IPS-NIHi7 (cell line): ENCODE measurements around the gene MLPH.
A peak's percentile ranks its signal among the peaks of the same experiment; 100 is the strongest.

Experiments
- DNase-seq: peaks from one replicate; pipeline ENCODE4 v3.0.0; 2012; ENCODE audit warnings: mixed read lengths; ENCODE audit errors: extremely low spot score

MLPH gene

GRCh38 chr2:237500681-237501424, 13.8 kb downstream of the MLPH start:
- peak; percentile 64 for DNase-seq

DNA sequence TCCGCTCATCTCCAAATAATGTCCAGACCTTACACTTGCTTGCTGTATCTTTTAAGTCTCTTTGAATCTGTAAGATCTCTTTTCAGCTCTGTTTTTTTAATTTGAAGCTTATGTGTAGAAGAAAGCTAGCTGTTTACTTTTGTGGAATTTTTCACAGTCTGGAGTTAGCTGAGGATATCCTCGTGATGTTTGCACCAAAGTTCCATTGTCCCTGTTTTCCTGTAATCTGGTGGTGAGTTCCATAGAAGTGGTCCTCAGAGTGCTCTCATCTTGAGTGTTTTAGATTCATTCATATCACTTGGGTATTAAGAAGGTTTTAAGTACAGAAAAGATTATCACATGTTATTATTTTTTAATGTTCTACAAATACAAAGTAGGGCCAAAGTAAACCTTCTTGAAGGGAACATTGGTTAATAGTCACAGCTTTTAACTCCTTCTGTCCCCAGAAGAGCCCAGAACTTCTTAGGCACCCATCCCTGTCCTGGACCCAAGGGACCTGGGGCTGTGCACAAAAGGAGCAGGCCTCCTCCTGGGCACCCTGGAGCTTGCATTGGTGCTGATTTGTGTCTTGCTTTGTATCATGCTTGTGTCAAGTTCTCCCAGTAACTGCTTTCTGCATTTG, 15.0 kb downstream of the MLPH start:
- no peak for DNase-seq

DNA sequence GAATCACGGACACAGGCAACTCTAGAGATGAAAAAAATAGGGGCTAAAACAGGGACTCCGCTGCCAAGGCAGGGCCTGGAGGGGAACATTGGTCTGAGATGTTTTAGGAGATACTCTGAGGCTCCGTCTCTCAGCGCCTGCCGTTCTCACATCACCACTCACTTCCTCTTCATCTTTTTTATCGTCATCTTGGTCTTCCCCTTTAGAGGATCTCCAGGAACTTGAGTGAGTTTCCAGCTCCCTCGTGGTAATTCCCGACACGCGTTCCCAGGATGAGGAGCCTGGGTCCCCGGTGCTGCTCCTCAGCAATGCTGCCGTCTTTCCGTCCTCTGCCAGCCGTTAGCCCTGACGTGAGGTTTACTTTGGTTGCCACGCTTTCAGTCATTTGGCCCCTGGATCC, 16.1 kb downstream of the MLPH start:
- DNase-seq = no peak

- DNase-seq = no peak
Observed at GRCh38 chr2:237505188-237505939, 18.3 kb downstream of the MLPH start.

- no peak for DNase-seq
Observed at GRCh38 chr2:237507512-237507911, 20.5 kb downstream of the MLPH start.

DNA sequence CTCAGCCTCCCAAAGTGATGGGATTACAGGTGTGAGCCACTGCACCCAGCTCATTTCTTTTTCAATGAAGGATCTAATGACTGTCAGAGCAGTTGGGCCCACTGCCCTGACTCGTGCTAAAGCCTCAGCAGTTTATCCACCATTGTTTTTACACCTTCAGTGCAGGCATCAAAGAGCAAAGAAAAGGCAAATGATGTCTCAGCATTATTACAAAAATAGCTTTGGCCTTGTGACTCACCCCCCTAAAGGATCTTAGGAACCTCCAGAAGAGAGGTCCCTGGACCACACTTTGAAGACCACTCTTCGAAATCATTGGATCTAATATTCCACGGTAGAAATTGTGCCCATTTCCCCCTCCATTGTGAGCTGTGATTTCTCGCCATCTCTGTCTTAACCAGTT, 21.3 kb downstream of the MLPH start:
- DNase-seq = no peak

DNA sequence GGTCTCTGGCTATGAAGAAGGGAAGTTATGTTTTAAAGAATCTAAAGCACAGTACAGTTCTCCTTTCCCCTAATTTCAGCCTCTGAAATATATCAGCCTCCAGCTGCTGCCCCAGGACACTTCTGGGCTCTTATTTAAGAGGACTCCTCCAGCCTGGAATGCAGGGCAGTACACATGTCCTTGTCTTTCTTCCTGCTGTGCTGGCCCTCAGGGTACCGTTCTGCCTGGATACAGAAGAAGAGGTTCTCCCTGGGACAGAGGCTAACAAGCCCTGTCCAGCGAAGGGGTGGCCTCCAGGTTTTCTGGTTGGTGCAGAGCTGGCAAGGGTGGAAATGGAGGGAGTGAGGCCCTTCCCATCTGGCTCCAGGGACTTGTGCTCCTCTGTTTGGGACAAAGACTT, 22.1 kb downstream of the MLPH start:
- no peak for DNase-seq

DNA sequence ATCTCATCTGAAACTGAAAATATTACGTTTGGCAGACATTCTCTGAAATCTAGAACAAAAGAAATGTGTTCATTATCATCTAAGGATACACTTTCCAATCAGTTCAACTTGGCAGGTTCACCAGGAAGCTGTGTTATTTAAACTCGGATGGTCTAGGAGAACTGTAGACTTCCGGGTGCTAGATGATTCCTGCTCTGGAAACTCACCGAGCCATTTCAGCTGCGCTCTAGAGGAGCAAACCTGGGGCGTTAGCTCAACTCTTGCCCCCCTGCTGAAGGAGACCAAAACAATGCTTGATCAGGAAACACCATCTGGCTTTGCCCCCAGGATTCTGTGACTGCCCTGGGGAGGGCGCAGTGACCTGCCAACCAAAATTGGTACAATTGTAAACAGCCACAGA, 22.9 kb downstream of the MLPH start:
- no peak for DNase-seq

DNA sequence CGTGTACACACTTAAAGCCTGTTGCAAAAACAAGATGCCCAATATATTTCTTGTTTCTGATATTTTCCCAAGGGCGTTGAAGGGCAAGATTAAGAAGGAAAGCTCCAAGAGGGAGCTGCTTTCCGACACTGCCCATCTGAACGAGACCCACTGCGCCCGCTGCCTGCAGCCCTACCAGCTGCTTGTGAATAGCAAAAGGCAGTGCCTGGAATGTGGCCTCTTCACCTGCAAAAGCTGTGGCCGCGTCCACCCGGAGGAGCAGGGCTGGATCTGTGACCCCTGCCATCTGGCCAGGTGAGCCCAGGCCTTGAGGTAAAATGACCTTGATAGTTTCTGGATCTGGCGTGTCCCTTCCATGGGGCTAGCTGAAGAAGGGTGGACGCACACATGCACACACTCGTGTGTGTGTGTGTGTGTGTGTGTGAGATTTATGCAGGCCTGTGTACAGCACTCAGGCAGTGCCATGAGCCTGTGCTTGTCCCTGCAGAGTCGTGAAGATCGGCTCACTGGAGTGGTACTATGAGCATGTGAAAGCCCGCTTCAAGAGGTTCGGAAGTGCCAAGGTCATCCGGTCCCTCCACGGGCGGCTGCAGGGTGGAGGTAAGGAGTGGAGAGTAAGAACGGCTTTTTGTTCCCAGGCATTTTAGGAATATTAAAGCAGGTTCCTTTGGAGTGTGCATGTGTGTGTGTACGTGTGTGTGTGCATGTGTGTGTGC, 23.6 kb downstream of the MLPH start:
- DNase-seq = no peak

DNA sequence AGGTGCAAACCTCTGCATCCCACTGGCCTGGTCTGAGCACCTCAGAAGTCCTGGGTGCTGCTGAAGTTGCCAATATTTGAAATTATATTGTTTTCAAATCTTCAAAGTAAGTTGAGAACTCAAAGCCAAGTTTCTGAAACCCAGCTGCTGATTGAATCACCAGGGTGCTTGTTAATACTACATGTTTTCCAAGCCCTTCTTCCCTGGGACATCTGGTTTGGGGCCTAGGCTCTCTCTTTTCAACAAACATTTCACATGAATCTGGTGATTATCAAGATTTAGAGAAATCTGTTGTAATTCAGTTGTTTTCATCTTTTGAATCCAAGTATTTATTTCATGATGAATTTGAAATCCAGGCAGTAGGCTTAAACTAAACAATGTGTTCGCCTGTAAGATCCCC, 24.4 kb downstream of the MLPH start:
- no peak for DNase-seq

GRCh38 chr2:237511885-237512405, 24.9 kb downstream of the MLPH start:
- no peak for DNase-seq

DNA sequence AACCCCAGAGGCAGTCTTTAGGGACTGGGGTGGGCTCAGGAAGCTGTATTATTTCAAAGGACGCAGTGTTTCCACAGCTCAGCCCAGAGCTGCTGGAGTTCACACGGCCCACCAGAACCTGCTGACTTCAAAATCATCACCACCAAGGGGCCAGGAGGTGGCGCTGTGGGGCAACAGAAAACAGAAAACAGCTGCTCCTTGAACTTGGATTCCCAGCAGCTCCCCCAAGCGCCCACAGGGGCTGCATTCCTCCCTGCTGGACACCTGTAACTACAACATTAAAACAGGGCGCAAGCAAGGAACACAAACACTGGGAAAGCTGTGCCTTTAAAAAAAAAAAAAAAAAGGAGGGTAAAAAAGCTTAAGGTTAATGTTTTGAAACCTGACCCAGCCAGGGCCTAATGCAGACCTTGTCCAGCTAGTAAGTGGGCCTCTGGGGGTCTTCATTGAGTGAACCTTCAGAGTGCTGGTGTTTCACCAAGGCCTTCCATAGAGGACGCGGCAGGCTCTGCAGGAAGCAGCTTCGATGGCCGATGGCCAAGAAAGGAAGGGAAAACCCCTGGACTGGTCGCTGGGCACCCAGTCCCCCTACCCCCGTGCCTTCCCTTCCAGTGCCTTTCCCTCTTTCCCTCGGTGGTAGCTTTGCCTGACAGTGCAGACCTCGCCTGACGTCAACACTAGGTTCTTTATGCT, 25.9 kb downstream of the MLPH start:
- peak; percentile 94 for DNase-seq

DNA sequence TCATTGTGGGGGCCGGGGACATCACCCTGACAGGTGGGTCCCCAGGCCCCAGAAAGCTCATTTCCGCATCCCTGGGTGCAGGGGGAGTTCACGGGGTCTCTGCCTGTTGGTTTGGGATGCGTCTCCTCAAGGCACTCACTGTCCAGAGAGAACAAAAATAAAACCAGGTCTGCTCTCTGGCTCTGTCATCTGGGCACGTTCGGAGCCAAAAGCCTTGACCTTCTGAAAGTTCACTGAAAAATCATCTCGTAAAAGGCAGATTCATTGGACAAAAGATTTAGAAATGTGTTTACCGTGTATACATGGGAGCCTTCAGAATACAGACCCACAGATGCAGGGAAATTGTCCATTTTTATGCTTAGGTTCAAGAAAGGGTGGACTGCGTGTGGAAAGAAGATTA, 26.6 kb downstream of the MLPH start:
- DNase-seq = no peak

- DNase-seq = no peak
Observed at GRCh38 chr2:237514474-237515130, 27.6 kb downstream of the MLPH start.

DNA sequence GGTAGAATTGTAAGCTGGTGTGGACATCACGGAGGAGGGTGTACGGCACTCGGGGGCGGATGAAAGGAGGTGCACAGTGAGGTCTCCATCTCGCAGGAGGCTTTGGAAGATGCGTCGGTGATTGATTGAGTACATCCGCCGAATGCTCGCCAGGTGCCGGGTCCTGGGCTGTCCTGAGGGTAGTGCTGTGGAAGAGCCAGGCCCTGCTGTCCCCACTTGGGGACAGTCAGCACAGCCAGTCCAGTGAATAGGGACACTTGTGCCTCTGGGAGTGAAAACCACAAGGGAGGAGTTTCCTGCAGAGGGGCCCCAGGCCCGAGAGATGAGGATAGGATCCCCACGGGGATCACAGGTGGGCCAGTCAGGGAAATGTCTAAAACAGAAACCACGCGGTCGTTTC, 28.1 kb downstream of the MLPH start:
- no peak for DNase-seq

DNA sequence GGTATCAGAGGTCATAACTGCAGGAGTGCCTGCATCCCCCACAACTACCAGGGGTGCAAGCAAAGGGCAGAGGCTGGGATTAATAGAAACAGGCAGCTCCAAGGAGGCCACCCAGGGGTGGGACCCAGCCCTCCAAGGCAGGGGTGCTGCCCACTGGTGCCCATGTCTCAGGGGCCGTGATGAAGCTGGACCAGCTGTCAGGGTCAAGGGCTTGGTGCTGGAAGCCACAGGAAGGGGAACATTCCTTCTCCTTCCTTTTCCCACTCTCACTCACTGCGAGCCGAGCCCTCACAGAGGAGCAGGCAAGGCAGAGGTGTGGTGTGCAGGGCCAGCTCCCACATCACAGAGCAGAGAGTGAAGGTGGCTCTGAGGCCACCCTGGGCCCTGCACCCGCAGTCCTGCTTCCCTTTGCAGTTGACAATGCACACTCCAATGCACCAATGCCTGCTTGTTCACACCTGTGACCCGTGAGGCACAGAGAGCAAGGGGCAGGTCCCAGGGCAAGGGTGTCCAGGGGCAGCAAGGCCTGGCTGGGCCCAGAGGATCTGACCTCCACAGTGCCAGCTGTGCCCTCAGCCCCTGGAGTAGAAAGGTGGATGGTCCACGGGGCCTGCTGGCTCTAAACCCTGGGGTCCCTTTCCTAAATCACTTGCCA, 28.7 kb downstream of the MLPH start:
- DNase-seq = no peak

DNA sequence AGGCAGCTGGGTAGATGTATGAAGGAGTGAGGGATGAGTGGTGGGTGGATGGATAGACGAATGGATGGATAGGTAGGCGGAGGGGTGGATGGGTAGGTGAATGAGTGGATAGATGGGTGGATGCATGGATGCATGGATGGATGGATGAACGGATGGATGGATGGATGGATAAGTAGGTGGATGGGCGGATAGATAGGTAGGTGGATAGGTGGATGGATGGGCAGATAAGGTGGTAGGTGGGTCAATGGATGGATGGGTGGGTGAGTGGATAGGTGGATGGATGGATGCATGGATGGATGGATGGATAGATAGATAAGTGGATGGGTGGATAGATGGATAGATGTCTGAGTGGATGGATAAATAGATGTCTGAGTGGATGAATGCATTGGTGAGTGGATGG, 30.1 kb downstream of the MLPH start:
- DNase-seq = no peak

GRCh38 chr2:237517990-237518389, 30.9 kb downstream of the MLPH start:
- no peak for DNase-seq

GRCh38 chr2:237519506-237520245, 32.6 kb downstream of the MLPH start:
- DNase-seq = no peak

GRCh38 chr2:237520290-237520689, 33.2 kb downstream of the MLPH start:
- no peak for DNase-seq
